ENCODE measurements around the gene CTBP1.

The CTBP1 gene

DNA sequence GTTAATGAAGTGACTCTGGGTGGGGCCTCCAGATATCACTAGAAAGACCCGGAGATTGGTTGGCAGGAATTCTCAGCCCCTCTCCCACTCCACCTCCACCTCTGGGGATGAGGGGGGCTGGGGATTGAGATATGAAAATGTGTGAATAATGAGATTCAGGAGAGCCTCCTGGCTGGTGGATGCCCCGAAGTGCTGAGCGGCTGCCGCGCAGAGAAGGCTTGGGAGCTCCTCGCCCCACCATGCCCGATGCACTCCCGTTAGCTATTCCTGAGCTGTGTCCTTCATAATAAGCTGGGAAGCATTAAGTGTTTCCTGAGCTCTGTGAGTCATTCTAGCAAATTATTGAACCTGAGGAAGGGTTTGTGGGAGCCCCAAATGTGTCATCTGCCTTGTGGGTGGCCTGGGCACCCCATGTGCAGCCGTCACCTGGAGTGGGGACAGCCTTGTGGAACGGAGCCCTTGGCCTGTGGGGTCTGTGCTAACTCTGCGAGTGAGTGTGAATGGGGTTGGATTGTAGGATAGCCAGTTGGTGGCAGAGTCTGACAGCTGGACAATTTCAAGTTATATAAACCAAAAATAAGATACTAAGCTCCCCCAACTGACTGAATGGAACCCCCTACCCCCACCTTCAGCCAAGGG, 36.3 kb upstream of the CTBP1 start:
- in situ Hi-C loops (cut with MboI; ENCODE audit: low sequenced_read_pairs) = no loop called here

DNA sequence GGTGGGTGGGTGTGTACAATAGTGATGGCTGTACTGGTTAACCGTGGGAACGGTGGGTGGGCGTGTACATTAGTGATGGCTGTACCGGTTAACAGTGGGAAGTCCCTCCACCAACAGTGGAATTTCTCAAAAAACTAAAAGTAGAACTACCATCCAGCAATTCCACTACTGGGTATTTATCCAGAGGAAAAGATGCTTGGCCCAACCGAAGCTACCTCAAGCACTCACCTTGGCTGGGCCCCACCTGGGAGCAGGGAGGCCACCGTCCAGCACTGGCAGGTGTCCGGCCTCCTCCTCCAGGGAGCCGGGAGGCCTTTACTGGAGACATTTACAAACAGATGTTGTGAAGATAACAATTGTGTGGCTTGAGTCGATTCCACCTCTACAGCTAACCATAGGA, 34.8 kb upstream of the CTBP1 start:
- in situ Hi-C loops (cut with MboI; ENCODE audit: low sequenced_read_pairs) = no loop called here

DNA sequence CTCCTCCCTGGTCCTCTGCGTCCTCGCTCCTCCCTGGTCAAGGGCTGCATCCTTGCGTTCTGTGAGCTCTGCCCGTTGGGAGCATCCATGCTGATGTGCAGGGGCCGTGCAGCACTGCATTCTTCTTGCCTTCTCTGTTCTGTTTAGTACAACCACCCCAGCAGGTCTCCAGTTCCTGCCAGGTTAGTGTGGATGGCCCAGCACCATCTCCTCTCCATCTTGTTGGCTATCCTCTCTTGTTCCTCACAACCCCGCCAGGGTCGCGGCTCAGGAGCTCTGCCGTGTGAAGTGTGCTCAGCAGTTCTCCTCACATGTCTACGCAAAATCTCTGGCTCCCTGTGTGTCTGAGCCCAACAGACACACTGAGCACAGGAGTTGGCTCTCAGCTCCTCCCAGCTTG, 30.3 kb upstream of the CTBP1 start:
- in situ Hi-C loops (cut with MboI; ENCODE audit: low sequenced_read_pairs) = no loop called here

DNA sequence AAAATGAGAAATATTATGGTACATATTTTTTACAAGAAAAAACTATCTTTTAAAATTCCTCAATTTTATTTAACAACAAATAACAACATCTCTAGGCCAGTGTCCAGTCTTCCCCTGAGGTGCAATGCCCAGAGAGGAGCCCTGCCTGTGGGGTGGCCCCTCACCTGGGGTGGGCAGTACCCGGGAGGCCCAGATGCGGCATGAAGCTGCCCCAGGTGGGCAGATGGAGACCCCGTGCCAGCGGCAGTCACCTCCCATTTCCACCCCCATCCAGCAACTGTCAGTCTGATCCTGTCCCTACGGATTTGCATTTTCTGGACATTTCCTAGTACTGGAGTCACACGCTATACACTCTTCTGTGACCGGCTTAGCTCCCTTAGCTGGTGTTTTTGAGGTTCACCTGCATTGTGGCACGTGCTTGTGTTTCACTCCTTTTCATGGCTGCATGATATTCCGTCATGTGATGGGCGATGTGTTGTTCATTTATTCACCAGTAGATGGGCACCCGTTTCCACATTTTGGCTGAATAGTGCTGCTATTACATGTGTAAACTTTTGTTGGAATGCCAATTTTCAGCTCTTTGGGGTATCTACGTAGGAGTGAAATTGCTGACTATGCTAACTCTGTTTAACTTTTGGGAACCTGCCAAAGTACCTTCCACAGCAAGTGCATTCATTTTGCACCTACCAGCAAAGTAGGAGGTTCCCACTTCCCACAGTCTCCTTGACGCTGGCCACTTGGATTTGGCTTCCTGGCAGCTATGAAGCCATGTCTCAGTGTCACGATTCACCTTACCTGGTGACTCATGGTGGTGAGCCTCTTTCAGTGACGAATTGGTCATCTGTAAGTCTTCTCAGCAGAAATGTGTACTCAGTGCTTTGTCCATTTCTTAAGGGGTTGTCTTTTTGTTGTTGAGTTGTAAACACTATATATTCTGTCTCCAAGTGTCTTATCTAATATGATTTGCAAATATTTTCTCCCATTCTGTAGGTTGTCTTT, 29.0 kb upstream of the CTBP1 start:
- in situ Hi-C loops (cut with MboI; ENCODE audit: low sequenced_read_pairs) = no loop called here

DNA sequence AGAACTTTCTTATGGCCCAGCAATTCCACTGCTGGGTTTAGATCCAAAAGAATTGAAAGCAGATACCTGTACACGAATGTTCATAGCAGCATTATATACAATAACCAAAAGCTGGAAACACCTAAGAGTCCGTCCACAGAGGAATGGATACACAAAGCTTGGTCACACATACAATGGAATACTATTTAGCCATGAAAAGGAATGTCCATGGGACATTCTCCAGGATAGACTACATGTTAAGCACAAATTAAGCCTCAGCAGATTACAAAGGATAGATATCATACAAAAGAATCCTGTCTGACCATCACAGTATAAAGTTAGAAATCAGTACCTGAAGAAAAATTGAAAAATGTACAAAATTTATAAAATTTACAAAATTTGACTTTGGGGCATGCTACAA, 28.1 kb upstream of the CTBP1 start:
- in situ Hi-C loops (cut with MboI; ENCODE audit: low sequenced_read_pairs) = no loop called here

DNA sequence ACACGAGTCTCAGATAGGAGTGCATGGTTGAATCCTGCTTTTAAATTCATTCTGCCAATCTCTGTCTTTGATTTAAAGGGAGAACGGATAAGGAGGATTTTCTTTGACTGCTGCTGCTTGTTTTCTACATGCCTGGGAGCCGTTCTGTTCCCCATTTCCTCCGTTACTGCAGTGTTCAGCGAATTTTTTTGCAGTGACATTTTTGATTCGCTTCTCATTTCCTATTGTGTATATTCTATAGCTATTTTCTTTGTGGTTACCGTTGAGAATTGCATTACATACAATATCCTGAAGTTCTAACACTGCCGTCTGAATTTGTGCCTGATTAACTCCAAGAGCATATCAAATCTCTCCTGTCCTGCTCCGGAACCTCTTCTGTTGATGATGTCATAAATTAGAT, 25.9 kb upstream of the CTBP1 start:
- in situ Hi-C loops (cut with MboI; ENCODE audit: low sequenced_read_pairs) = no loop called here

DNA sequence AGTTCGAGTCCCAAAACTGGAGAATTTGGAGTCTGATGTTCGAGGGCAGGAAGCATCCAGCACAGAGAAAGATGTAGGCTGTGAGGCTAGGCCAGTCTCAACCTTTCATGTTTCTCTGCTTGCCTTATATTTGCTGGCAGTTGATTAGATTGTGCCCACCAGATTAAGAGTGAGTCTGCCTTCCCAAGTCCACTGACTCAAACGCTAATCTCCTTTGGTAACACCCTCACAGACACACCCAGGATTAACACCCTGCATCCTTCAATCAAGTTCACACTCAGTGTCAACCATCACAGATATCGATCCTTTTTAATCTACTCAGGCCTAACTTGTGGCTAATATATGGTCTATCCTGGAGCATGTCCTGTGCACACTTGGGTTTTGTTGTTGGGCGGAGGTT, 22.8 kb upstream of the CTBP1 start:
- in situ Hi-C loops (cut with MboI; ENCODE audit: low sequenced_read_pairs) = no loop called here

DNA sequence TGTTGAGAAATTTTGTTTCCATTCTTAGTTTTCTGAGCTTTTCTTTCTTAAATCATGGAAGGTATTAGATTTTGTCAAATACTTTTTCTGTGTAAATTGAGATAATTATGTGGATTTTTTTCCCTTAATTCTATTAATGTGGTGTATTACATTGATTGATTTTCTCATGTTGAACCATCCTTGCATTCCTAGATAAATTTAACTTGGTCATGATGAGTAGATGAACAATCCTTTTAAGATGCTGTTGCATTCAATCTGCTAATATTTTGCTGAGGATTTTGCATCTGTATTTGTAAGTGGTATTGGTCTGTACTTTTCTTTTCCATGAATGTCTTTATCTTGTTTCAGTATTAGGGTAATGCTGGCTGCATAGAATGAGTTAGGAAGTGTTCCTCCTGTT, 20.3 kb upstream of the CTBP1 start:
- in situ Hi-C loops (cut with MboI; ENCODE audit: low sequenced_read_pairs) = no loop called here

DNA sequence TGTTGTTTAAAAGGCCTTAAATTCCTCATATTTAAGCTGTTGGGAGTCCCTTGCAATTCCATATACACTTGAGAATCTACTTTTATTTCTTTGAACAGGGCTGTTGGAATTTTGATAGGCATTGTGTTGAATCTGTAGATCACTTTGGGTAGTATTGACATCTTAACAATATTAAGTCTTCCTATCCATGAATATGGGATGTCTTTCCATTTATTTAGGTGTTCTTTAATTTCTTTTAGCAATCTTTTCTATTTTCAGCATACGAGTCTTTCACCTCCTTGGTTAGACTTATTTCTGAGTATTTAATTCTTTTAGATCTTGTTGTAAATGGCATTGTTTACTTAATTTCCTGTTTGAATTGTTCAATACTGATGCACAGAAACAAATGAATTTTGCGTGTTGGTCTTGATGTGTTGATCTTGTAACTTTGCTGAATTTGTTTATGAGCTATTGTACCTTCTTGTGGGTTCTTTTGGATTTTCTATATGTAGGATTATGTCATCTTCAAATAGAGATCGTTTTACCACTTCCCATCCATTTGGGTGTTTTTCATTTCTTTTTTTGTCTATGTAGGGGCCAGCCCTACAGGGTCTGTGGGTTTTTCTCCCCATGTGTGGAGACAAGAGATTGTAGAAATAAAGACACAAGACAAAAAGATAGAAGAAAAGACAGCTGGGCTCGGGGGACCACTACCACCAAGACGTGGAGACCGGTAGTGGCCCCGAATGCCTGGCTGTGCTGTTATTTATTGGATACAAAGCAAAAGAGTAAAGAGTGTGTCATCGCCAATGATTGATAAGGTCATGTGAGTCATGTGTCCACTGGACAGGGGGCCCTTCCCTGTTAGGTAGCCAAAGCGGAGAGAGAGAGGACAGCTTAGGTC, 18.2 kb upstream of the CTBP1 start:
- in situ Hi-C loops (cut with MboI; ENCODE audit: low sequenced_read_pairs) = no loop called here

DNA sequence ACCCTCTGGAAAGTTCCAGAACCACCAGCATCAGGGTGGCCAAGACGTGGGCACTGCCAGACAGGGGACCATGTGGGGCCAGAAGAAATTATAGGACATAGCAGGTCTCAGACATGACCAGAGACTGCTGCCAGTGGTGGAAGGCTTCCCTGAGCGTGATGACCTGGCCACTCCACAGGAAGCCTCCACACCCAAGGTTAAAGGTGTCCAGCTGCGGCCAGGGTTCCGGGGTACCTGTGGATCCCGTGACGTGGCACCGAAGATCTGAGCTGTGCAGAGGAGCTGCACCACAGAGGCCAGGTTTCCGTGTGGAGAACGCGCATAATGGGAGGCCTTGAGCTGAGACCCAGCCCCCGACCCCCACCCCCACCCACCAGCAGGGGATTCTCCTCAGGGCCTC, 16.4 kb upstream of the CTBP1 start:
- in situ Hi-C loops (cut with MboI; ENCODE audit: low sequenced_read_pairs) = no loop called here

DNA sequence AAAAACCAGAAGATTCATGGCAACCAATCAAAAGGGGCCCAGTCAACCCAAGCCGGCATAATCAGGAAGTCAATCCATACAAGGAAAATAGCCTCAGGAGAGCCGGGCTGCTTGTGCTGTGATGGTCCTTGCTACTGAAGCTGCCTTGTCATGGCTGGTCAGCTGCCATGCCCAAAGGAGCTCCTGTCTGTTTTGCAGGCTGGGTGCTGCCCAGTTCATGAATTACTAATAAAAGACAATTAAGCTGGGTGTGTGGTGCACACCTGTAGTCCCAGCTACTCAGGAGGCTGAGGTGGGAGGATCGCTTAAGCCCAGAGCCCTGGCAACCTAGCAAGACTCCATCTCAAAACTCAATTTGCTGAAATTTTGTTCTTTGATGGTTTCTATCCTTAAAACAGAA, 16.0 kb upstream of the CTBP1 start:
- in situ Hi-C loops (cut with MboI; ENCODE audit: low sequenced_read_pairs) = no loop called here

DNA sequence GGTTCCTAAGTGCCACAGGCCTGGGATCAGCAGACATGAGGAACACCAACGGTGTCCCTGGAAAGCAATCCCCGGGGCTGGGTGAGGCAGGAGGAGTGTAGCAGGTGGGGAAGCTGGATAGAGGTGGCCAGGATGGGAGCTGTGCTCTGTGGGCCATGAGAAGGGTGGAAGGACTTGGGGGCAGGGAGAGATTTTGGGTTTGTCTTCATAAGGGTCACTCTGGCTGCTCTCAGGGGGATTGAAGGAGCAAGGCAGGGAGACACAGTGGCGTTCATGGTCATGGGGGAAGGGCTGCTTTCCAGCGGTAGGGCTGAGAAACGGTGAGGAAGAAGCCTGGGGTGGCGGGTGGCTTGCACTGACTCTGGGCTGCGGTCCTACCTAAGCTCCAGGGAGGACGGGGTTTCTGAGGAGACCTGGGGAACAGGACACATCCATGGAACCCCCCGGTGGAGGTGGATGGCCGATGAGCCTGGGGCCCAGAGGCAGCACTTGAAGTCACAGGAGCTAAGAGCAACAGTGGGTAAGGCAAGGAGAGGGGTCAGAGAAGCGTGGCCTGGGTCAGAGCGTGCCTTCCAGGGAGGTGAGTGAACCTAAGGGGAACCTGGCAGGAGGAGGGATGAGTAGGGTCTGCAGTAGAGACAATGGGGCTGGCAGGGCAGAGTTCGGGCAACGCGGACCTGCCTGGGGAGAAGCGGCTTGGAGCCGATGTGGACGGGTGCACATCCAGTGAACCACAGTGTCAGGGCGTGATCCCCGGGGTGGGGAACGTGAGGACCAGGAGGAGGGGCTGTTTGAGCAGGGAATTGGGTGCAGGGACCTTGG, 12.4 kb upstream of the CTBP1 start:
- in situ Hi-C loops (cut with MboI; ENCODE audit: low sequenced_read_pairs) = no loop called here

DNA sequence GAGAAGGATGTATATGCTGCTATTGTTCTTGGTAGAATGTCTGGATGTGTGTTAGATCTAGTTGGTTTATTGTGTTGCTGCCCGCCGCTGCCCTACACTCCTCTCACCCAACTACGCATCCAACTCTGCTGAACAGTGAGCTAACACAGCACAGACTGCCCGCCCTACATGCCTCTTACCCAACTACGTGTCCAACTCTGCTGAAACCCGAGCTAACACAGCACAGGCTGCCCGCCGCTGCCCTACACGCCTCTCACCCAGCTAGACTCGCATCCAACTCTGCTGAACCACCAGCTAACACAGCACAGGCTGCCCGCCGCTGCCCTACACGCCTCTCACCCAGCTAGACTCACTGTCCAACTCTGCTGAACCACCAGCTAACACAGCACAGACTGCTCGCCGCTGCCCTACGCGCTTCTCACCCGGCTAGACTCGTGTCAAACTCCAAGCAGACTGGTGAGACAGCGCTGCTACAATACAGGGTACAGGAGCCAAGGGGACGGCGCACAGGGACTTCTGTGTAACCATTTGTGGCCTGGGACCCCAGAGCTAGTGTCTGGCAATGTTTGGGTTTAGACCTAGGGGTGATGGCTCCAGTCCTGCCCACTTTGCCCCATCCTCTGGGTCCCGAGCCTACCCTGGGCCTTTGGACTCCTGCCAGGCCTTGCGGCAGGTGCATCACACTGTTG, 11.6 kb upstream of the CTBP1 start:
- in situ Hi-C loops (cut with MboI; ENCODE audit: low sequenced_read_pairs) = no loop called here

DNA sequence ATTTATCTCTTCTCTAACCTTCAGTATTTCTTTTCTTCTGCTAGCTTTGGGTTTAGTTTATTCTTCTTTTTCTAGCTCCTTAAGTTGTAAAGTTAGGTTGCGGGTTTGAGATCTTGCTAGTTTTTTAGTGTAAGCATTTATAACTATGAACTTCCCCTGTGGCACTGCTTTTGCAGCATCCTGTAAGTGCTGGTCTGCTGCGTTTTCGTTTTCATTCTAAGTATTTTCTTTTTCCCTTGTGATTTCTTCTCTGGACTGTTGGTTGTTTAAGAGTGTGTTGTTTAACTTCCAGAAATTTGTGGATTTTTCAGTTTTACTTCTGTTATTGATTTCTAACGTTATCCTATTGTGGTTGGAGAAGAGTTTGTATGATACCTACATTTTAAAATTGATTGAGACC, 11.0 kb upstream of the CTBP1 start:
- in situ Hi-C loops (cut with MboI; ENCODE audit: low sequenced_read_pairs) = no loop called here

DNA sequence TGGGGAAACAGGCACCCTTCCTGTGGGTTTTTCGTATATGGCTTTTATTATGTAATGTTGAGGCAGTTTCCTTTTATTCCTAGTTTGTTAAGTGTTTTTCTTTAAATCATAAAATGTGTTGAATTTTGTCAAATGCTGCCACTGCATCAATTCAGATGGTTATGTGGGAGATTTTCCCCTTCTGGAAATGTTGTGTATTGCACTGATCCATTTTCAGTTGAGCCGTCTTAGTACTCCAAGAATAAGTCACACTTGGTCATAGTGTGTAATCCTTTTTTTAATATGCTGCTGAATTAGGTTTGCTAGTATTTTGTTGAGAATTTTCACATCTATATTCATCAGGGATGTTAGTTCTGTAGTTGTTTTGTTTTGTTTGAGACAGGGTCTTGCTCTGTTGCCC, 9.5 kb upstream of the CTBP1 start:
- in situ Hi-C loops (cut with MboI; ENCODE audit: low sequenced_read_pairs) = no loop called here

DNA sequence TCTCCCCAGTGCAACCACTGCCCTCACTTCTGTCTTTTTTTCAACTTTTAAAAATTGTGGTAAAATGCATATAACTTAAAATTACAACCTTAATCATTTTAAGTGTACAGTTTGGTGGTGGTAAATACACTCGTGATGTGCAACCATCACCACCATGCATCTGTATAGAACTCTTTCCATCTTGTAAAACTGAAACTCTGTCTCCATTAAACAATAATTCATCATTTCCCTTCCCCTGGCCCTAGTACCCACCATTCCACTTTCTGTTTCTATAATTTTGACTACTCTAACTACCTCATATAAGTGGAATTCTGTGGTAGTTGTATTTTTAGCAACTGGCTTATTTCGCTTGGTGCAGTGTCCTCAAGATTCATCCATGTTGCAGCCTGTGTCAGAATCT, 6.8 kb upstream of the CTBP1 start:
- in situ Hi-C loops (cut with MboI; ENCODE audit: low sequenced_read_pairs) = no loop called here

DNA sequence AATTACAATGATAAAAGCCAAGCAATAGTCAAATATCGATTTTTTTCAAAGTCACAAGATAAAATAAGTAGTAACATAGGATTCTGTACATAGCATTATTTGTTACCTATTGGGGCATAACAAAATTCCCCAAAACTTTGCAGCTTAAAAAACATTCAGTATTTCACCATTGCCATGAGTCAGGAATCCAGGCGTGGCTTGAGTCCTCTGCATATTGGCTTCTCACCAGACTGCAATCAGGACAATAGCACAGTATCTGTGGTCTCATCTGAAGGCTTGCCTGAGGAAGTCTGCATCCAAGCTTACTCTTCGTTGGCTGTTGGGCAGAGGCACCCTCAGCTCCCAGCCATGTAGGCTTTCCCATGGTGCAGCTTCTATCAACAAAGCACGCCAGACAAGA, 6.2 kb upstream of the CTBP1 start:
- in situ Hi-C loops (cut with MboI; ENCODE audit: low sequenced_read_pairs) = no loop called here

DNA sequence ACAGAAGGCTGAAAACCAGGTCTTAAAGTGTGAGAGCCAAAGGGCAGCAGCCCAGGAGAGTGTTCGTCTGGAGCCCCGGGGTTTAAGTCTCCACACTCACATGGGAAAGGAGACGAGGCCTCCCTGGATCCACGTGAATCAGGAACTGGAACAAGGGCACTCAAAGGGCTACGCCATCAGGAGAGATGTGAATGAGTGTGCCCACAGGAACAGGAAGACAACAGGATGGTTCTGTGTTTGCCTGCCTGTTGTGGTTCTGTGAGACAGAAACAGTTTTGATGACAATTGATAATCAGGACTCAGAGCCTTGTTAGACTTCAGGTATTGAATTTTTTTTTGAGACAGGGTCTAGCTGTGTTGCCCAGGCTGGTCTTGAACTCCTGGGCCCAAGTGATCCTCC, 4.9 kb upstream of the CTBP1 start:
- in situ Hi-C loops (cut with MboI; ENCODE audit: low sequenced_read_pairs) = no loop called here

DNA sequence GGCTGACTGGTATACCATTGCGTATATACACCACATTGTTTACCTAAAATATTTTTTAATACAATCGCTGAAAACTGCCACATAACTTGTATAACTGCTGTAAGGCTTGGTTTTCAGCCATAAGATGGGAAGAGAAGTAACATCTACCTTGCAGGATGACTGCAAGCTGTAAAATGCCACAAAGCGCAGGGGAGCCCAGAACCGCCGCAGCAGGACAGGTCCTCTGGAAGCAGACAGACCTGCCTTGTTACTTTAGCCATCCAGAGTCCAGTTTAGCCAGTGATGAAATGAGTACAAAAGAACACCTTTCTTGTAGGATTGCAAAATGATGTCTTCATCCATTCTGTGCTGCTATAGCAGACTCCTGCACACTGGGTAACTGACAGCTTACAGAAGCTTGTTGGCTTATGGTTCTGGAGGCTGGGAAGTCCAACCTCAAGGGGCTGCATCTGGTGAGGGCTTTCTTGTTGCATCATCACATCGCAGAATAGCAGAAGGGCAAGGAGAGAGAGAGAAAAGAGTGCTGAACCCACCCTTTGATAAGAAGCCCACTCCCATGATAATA, 4.1 kb upstream of the CTBP1 start:
- in situ Hi-C loops (cut with MboI; ENCODE audit: low sequenced_read_pairs) = no loop called here

DNA sequence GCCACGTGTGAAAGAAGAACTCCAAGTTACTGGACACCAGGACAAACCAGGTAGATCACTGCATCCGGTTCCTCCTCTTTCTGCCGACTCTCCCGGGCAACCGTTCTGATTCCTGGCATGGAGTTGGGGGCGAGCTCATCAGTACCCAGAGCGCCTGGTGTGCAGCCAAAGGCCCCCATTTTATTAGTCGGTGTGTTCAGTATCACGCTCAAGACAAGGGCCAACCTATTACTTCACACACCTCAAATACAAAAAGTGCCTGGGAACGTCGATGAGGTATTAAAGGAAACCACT, 2.8 kb upstream of the CTBP1 start:
- in situ Hi-C loops (cut with MboI; ENCODE audit: low sequenced_read_pairs) = no loop called here
